Progenitor cell of endocrine pancreas (in vitro differentiated cells): ENCODE results near the gene MYO3A. TPM values are rescaled to one million over a fixed set of nuclear protein-coding genes. Genes with fewer than 3 reads are reported as not detected.

ENCODE experiments used
- DNase-seq: peaks from one replicate; pipeline ENCODE4 v3.0.0; 2021; ENCODE audit warnings: low spot score; ENCODE audit not compliant: unreplicated experiment
- H3K27ac Mint-ChIP-seq: 2 replicates; pipeline ENCODE4 v1.8.0; 2021; ENCODE audit warnings: mild to moderate bottlenecking, moderate library complexity, mixed read lengths
- H3K27me3 Mint-ChIP-seq: 2 replicates; pipeline ENCODE4 v1.8.0; 2021; ENCODE audit warnings: mixed read lengths
- H3K36me3 Mint-ChIP-seq: 2 replicates; pipeline ENCODE4 v1.8.0; 2022; ENCODE audit warnings: mixed read lengths; ENCODE audit not compliant: insufficient read depth
- H3K4me1 Mint-ChIP-seq: 2 replicates; pipeline ENCODE4 v1.8.0; 2021; ENCODE audit warnings: low read depth, mixed read lengths
- H3K4me3 Mint-ChIP-seq: 2 replicates; pipeline ENCODE4 v1.8.0; 2021; ENCODE audit warnings: low read depth, mild to moderate bottlenecking, moderate library complexity, mixed read lengths
- H3K9me3 Mint-ChIP-seq: 2 replicates; pipeline ENCODE4 v1.8.0; 2021; ENCODE audit warnings: low read depth, mixed read lengths
- total RNA-seq: library from RNA; stranded (reverse); gene quantifications from 2 replicates; pipeline ENCODE4 v1.2.1, GENCODE V29; 2021
- TF ChIP-seq, protein P1 (sequence below): fragments of 200-600 bp; sonication (generic); IDR thresholded peaks from one replicate; pipeline ENCODE4 v1.5.0; 2021; ENCODE audit warnings: antibody characterized with exemption, mild to moderate bottlenecking; ENCODE audit not compliant: unreplicated experiment

The MYO3A gene
- total RNA-seq, 1 donor from 2014 or later, result 18.0 TPM

- TF ChIP-seq, protein P1, sequence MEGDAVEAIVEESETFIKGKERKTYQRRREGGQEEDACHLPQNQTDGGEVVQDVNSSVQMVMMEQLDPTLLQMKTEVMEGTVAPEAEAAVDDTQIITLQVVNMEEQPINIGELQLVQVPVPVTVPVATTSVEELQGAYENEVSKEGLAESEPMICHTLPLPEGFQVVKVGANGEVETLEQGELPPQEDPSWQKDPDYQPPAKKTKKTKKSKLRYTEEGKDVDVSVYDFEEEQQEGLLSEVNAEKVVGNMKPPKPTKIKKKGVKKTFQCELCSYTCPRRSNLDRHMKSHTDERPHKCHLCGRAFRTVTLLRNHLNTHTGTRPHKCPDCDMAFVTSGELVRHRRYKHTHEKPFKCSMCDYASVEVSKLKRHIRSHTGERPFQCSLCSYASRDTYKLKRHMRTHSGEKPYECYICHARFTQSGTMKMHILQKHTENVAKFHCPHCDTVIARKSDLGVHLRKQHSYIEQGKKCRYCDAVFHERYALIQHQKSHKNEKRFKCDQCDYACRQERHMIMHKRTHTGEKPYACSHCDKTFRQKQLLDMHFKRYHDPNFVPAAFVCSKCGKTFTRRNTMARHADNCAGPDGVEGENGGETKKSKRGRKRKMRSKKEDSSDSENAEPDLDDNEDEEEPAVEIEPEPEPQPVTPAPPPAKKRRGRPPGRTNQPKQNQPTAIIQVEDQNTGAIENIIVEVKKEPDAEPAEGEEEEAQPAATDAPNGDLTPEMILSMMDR, result no peak
These were observed 204.6 kb downstream of the MYO3A start for GRCh38 chr10:26138613-26139012.

GRCh38 chr10:26156019-26156418 lies 222.0 kb downstream of the MYO3A start:
- Mint-ChIP-seq H3K4me1 (peaks cover 5% of the 10 kb centered on the region), H3K27ac (no peak overlapping the region), H3K9me3 (no peaks in the 10 kb centered on the region), H3K4me3 (no peak overlapping the region), H3K36me3 (peaks cover 3% of the 10 kb centered on the region), H3K27me3 (no peaks in the 10 kb centered on the region)
- DNase-seq, result no peak
- TF ChIP-seq, protein P1, result no peak

More at GRCh38 chr10:26138613-26139012, 204.6 kb downstream of the MYO3A start:
- Mint-ChIP-seq H3K27me3 (no peaks in the 10 kb centered on the region), H3K27ac (no peak overlapping the region), H3K4me1 (no peaks in the 10 kb centered on the region), H3K4me3 (no peak overlapping the region), H3K9me3 (peaks cover 15% of the 10 kb centered on the region), H3K36me3 (peaks cover 12% of the 10 kb centered on the region)
- no peak for DNase-seq

DNA sequence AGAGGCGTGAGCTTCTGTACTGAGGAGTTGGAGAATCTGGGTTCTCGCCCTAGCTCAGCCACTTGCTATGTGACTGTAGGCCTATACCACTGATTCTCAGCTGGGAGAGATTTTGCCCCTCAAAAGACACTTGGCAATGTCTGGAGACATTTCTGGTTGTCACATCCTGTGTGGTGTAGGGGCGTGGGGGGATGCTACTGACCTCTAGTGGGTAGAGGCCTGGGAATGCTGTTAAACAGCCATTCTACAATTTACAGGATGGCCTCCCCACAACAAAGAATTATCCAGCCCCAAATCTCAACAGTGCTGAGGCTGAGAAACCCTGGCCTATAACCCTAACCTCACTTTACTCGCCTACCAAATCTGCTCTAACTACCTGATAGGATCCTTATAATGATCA lies 223.7 kb downstream of the MYO3A start:
- Mint-ChIP-seq H3K27ac (no peak overlapping the region), H3K4me3 (no peak overlapping the region), H3K9me3 (no peaks in the 10 kb centered on the region), H3K4me1 (no peaks in the 10 kb centered on the region), H3K27me3 (no peaks in the 10 kb centered on the region), H3K36me3 (peaks cover 2% of the 10 kb centered on the region)
- TF ChIP-seq, protein P1, result no peak
- no peak for DNase-seq

- no peak for DNase-seq
- H3K27me3 Mint-ChIP-seq, result no peaks in the 10 kb centered on the region
- no peaks in the 10 kb centered on the region for H3K9me3 Mint-ChIP-seq
- no peaks in the 10 kb centered on the region for H3K4me1 Mint-ChIP-seq
- H3K27ac Mint-ChIP-seq, result no peak overlapping the region
- H3K4me3 Mint-ChIP-seq, result no peak overlapping the region
- H3K36me3 Mint-ChIP-seq, result no peaks in the 10 kb centered on the region
- TF ChIP-seq, protein P1, result no peak
These were observed 235.4 kb downstream of the MYO3A start for GRCh38 chr10:26169466-26169865.

DNA sequence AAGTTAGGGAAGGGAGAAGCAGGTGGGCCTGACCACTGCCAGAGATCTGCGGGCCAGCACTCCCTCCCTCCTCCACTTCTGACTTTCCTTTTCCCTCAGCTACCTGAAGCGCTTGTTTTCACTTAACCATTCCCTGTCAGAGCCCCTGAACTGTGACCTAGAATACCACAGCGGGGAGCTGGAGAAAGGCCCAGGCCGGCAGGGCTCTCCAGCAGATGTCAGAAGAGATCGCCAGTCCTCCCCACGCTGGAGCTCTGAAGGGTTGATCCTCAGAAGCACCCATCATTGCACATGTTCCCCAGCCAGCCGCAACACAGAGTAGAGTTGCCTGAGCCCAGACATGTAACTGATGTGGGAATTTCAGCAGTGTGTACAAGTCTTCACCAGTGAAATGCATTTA lies 238.1 kb downstream of the MYO3A start:
- no peaks in the 10 kb centered on the region for H3K9me3 Mint-ChIP-seq

More for the DNA sequence above, 238.1 kb downstream of the MYO3A start:
- H3K36me3 Mint-ChIP-seq, result no peaks in the 10 kb centered on the region
- H3K27ac Mint-ChIP-seq, result no peak overlapping the region
- no peaks in the 10 kb centered on the region for H3K27me3 Mint-ChIP-seq
- DNase-seq, result no peak
- no peaks in the 10 kb centered on the region for H3K4me1 Mint-ChIP-seq
- H3K4me3 Mint-ChIP-seq, result no peak overlapping the region
- TF ChIP-seq, protein P1, result no peak
